ENCODE results near the gene MITF.
"Not testable (repeated sequence)": the region's sequence is repeated elsewhere in the genome, so short reads cannot be mapped to it uniquely, and the experiment has no call there.

Gene MITF

GRCh38 chr3:69901802-69902201, 162.5 kb downstream of the MITF start:
- no peak overlapping the region for H3K9ac ChIP-seq (ENCODE audit: low read length)
- H3K27ac ChIP-seq (ENCODE audit: low read depth, low read length), result no peak overlapping the region
- no peaks in the 10 kb centered on the region for H3K27me3 ChIP-seq (ENCODE audit: control insufficient read depth, insufficient read depth, low read length)
- no peak overlapping the region for H3K4me3 ChIP-seq (ENCODE audit: low read length)
- H3K4me1 ChIP-seq (ENCODE audit: control insufficient read depth, insufficient read depth, low read length), result peaks cover 2% of the 10 kb centered on the region
- no peaks in the 10 kb centered on the region for H3K36me3 ChIP-seq (ENCODE audit: control insufficient read depth, insufficient read depth, low read length)

- Histone ChIP-seq H3K27ac (ENCODE audit: low read depth, low read length) (no peak overlapping the region), H3K4me1 (ENCODE audit: control insufficient read depth, insufficient read depth, low read length) (peaks cover 6% of the 10 kb centered on the region), H3K9ac (ENCODE audit: low read length) (no peak overlapping the region), H3K27me3 (ENCODE audit: control insufficient read depth, insufficient read depth, low read length) (no peaks in the 10 kb centered on the region), H3K36me3 (ENCODE audit: control insufficient read depth, insufficient read depth, low read length) (no peaks in the 10 kb centered on the region), H3K4me3 (ENCODE audit: low read length) (no peak overlapping the region)
Observed at GRCh38 chr3:69902386-69902785, 163.1 kb downstream of the MITF start.

- H3K27ac ChIP-seq (ENCODE audit: low read depth, low read length), result no peak overlapping the region
- H3K36me3 ChIP-seq (ENCODE audit: control insufficient read depth, insufficient read depth, low read length), result no peaks in the 10 kb centered on the region
- no peaks in the 10 kb centered on the region for H3K27me3 ChIP-seq (ENCODE audit: control insufficient read depth, insufficient read depth, low read length)
- H3K4me1 ChIP-seq (ENCODE audit: control insufficient read depth, insufficient read depth, low read length), result peaks cover 9% of the 10 kb centered on the region
- H3K4me3 ChIP-seq (ENCODE audit: low read length), result no peak overlapping the region
- H3K9ac ChIP-seq (ENCODE audit: low read length), result no peak overlapping the region
Observed at GRCh38 chr3:69906351-69906966, 167.2 kb downstream of the MITF start.

- H3K36me3 ChIP-seq (ENCODE audit: control insufficient read depth, insufficient read depth, low read length), result no peaks in the 10 kb centered on the region
- no peaks in the 10 kb centered on the region for H3K27me3 ChIP-seq (ENCODE audit: control insufficient read depth, insufficient read depth, low read length)
- H3K4me3 ChIP-seq (ENCODE audit: low read length), result no peak overlapping the region
- H3K9ac ChIP-seq (ENCODE audit: low read length), result no peak overlapping the region
- peaks cover 9% of the 10 kb centered on the region for H3K4me1 ChIP-seq (ENCODE audit: control insufficient read depth, insufficient read depth, low read length)
- no peak overlapping the region for H3K27ac ChIP-seq (ENCODE audit: low read depth, low read length)
Observed at GRCh38 chr3:69907554-69907953, 168.3 kb downstream of the MITF start.

GRCh38 chr3:69909859-69910258, 170.6 kb downstream of the MITF start:
- H3K27me3 ChIP-seq (ENCODE audit: control insufficient read depth, insufficient read depth, low read length); H3K4me3 ChIP-seq (ENCODE audit: low read length); H3K9ac ChIP-seq (ENCODE audit: low read length); H3K27ac ChIP-seq (ENCODE audit: low read depth, low read length); H3K36me3 ChIP-seq (ENCODE audit: control insufficient read depth, insufficient read depth, low read length); H3K4me1 ChIP-seq (ENCODE audit: control insufficient read depth, insufficient read depth, low read length): not testable (repeated sequence)

- H3K36me3 ChIP-seq (ENCODE audit: control insufficient read depth, insufficient read depth, low read length), result no peaks in the 10 kb centered on the region
Observed at GRCh38 chr3:69913422-69913821, 174.2 kb downstream of the MITF start.

GRCh38 chr3:69914395-69914794, 175.1 kb downstream of the MITF start:
- Histone ChIP-seq H3K36me3 (ENCODE audit: control insufficient read depth, insufficient read depth, low read length) (no peaks in the 10 kb centered on the region), H3K27ac (ENCODE audit: low read depth, low read length) (no peak overlapping the region), H3K9ac (ENCODE audit: low read length) (no peak overlapping the region)

More at GRCh38 chr3:69913422-69913821, 174.2 kb downstream of the MITF start:
- Histone ChIP-seq H3K9ac (ENCODE audit: low read length) (no peak overlapping the region), H3K27me3 (ENCODE audit: control insufficient read depth, insufficient read depth, low read length) (no peaks in the 10 kb centered on the region), H3K4me1 (ENCODE audit: control insufficient read depth, insufficient read depth, low read length) (no peaks in the 10 kb centered on the region), H3K27ac (ENCODE audit: low read depth, low read length) (no peak overlapping the region), H3K4me3 (ENCODE audit: low read length) (no peak overlapping the region)

GRCh38 chr3:69915726-69916125, 176.5 kb downstream of the MITF start:
- no peak overlapping the region for H3K9ac ChIP-seq (ENCODE audit: low read length)
- no peak overlapping the region for H3K4me3 ChIP-seq (ENCODE audit: low read length)
- H3K36me3 ChIP-seq (ENCODE audit: control insufficient read depth, insufficient read depth, low read length), result no peaks in the 10 kb centered on the region
- no peaks in the 10 kb centered on the region for H3K4me1 ChIP-seq (ENCODE audit: control insufficient read depth, insufficient read depth, low read length)
- no peak overlapping the region for H3K27ac ChIP-seq (ENCODE audit: low read depth, low read length)
- no peaks in the 10 kb centered on the region for H3K27me3 ChIP-seq (ENCODE audit: control insufficient read depth, insufficient read depth, low read length)

More at GRCh38 chr3:69914395-69914794, 175.1 kb downstream of the MITF start:
- Histone ChIP-seq H3K27me3 (ENCODE audit: control insufficient read depth, insufficient read depth, low read length) (no peaks in the 10 kb centered on the region), H3K4me3 (ENCODE audit: low read length) (no peak overlapping the region), H3K4me1 (ENCODE audit: control insufficient read depth, insufficient read depth, low read length) (no peaks in the 10 kb centered on the region)

- H3K36me3 ChIP-seq (ENCODE audit: control insufficient read depth, insufficient read depth, low read length); H3K9ac ChIP-seq (ENCODE audit: low read length); H3K4me3 ChIP-seq (ENCODE audit: low read length); H3K27me3 ChIP-seq (ENCODE audit: control insufficient read depth, insufficient read depth, low read length); H3K4me1 ChIP-seq (ENCODE audit: control insufficient read depth, insufficient read depth, low read length); H3K27ac ChIP-seq (ENCODE audit: low read depth, low read length): not testable (repeated sequence)
Observed at GRCh38 chr3:69920009-69920408, 180.7 kb downstream of the MITF start.

GRCh38 chr3:69921651-69922050, 182.4 kb downstream of the MITF start:
- H3K27me3 ChIP-seq (ENCODE audit: control insufficient read depth, insufficient read depth, low read length), result no peaks in the 10 kb centered on the region
- H3K27ac ChIP-seq (ENCODE audit: low read depth, low read length), result no peak overlapping the region
- no peaks in the 10 kb centered on the region for H3K36me3 ChIP-seq (ENCODE audit: control insufficient read depth, insufficient read depth, low read length)
- no peak overlapping the region for H3K9ac ChIP-seq (ENCODE audit: low read length)
- H3K4me1 ChIP-seq (ENCODE audit: control insufficient read depth, insufficient read depth, low read length), result no peaks in the 10 kb centered on the region
- no peak overlapping the region for H3K4me3 ChIP-seq (ENCODE audit: low read length)

- H3K36me3 ChIP-seq (ENCODE audit: control insufficient read depth, insufficient read depth, low read length), result no peaks in the 10 kb centered on the region
- no peaks in the 10 kb centered on the region for H3K27me3 ChIP-seq (ENCODE audit: control insufficient read depth, insufficient read depth, low read length)
- no peak overlapping the region for H3K9ac ChIP-seq (ENCODE audit: low read length)
- no peak overlapping the region for H3K4me3 ChIP-seq (ENCODE audit: low read length)
- H3K27ac ChIP-seq (ENCODE audit: low read depth, low read length), result no peak overlapping the region
- no peaks in the 10 kb centered on the region for H3K4me1 ChIP-seq (ENCODE audit: control insufficient read depth, insufficient read depth, low read length)
Observed at GRCh38 chr3:69922521-69923000, 183.3 kb downstream of the MITF start.

GRCh38 chr3:69925506-69925905, 186.2 kb downstream of the MITF start:
- no peaks in the 10 kb centered on the region for H3K4me1 ChIP-seq (ENCODE audit: control insufficient read depth, insufficient read depth, low read length)
- H3K27me3 ChIP-seq (ENCODE audit: control insufficient read depth, insufficient read depth, low read length), result no peaks in the 10 kb centered on the region
- no peak overlapping the region for H3K9ac ChIP-seq (ENCODE audit: low read length)
- H3K4me3 ChIP-seq (ENCODE audit: low read length), result no peak overlapping the region
- H3K36me3 ChIP-seq (ENCODE audit: control insufficient read depth, insufficient read depth, low read length), result no peaks in the 10 kb centered on the region
- no peak overlapping the region for H3K27ac ChIP-seq (ENCODE audit: low read depth, low read length)

- H3K9ac ChIP-seq (ENCODE audit: low read length), result no peak overlapping the region
- no peak overlapping the region for H3K4me3 ChIP-seq (ENCODE audit: low read length)
- H3K4me1 ChIP-seq (ENCODE audit: control insufficient read depth, insufficient read depth, low read length), result no peaks in the 10 kb centered on the region
- no peak overlapping the region for H3K27ac ChIP-seq (ENCODE audit: low read depth, low read length)
- no peaks in the 10 kb centered on the region for H3K27me3 ChIP-seq (ENCODE audit: control insufficient read depth, insufficient read depth, low read length)
- H3K36me3 ChIP-seq (ENCODE audit: control insufficient read depth, insufficient read depth, low read length), result no peaks in the 10 kb centered on the region
Observed at GRCh38 chr3:69926385-69926784, 187.1 kb downstream of the MITF start.

Data from rectal smooth muscle tissue (tissue), 1 donor.